Neuron (in vitro differentiated cells): ENCODE results near the gene OR8G1.

Experiments used
- H2AFZ ChIP-seq: one replicate; pipeline ENCODE4 v1.6.1; 2013; ENCODE audit warnings: low read depth, mild to moderate bottlenecking, inconsistent platforms, low read length, moderate library complexity
- H3K27me3 ChIP-seq: one replicate; pipeline ENCODE4 v1.6.1; 2013; ENCODE audit warnings: low read length; ENCODE audit not compliant: insufficient read depth
- H3K36me3 ChIP-seq: one replicate; pipeline ENCODE4 v1.6.1; 2013; ENCODE audit warnings: low read length; ENCODE audit not compliant: insufficient read depth
- H3K4me1 ChIP-seq: one replicate; pipeline ENCODE4 v1.6.1; 2013; ENCODE audit warnings: low read length; ENCODE audit not compliant: insufficient read depth
- H3K4me3 ChIP-seq: 2 replicates; pipeline ENCODE4 v1.5.1; 2013; ENCODE audit warnings: mild to moderate bottlenecking, low read length, moderate library complexity
- H3K9me3 ChIP-seq: one replicate; pipeline ENCODE4 v1.6.1; 2013; ENCODE audit warnings: low read length

Gene OR8G1, protein sequence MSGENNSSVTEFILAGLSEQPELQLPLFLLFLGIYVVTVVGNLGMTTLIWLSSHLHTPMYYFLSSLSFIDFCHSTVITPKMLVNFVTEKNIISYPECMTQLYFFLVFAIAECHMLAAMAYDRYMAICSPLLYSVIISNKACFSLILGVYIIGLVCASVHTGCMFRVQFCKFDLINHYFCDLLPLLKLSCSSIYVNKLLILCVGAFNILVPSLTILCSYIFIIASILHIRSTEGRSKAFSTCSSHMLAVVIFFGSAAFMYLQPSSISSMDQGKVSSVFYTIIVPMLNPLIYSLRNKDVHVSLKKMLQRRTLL

GRCh38 chr11:124240621-124241397 lies at the start of gene OR8G1:
TSS of gene OR8G1 (plus strand) at chr11:124241095. CDS start at chr11:124249676, 8,581 bp downstream.
- Histone ChIP-seq H3K27me3 (no peaks in the 10 kb centered on the region), H3K9me3 (no peaks in the 10 kb centered on the region), H3K4me1 (no peaks in the 10 kb centered on the region), H3K4me3 (no peak within 1 kb of the TSS), H3K36me3 (no peaks in the 10 kb centered on the region), H2AFZ (no peak within 1 kb of the TSS)

GRCh38 chr11:124193221-124194010 lies 47.5 kb upstream of the OR8G1 start:
- no peaks in the 10 kb centered on the region for H3K9me3 ChIP-seq
- H3K36me3 ChIP-seq, result no peaks in the 10 kb centered on the region
- H2AFZ ChIP-seq, result no peak overlapping the region
- H3K4me3 ChIP-seq, result no peak overlapping the region
- no peaks in the 10 kb centered on the region for H3K27me3 ChIP-seq
- no peaks in the 10 kb centered on the region for H3K4me1 ChIP-seq

- Histone ChIP-seq H3K4me1 (no peaks in the 10 kb centered on the region), H3K36me3 (no peaks in the 10 kb centered on the region), H3K9me3 (peaks cover 3% of the 10 kb centered on the region), H3K4me3 (no peak overlapping the region), H3K27me3 (no peaks in the 10 kb centered on the region), H2AFZ (no peak overlapping the region)
These were observed 46.4 kb upstream of the OR8G1 start for GRCh38 chr11:124194293-124195188.

DNA sequence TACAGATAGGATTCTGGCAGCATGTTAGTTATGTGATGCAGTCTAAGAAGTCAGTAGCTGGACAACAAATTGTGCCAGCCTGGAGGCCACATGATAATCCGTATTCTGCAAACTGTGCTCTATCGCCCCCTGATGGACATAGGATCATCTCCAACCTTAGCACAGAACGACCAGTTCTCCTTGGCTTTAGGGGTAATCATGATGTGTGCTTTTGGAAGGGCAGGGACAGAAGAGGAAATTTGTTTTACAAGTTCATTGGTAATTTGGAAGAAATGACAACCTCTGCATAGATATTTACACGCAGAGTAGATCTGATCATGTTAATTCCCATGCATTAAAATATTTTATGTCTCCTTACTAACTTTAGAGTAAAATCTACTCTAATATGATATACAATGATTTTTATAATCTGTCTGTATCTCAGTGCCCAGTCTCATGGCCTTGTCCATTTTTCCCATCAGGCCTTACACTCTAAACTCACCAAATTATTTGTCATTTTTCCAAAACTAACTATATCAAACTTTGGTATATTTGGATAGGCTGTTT lies 45.6 kb upstream of the OR8G1 start:
- Histone ChIP-seq H3K4me3 (no peak overlapping the region), H3K36me3 (no peaks in the 10 kb centered on the region)

DNA sequence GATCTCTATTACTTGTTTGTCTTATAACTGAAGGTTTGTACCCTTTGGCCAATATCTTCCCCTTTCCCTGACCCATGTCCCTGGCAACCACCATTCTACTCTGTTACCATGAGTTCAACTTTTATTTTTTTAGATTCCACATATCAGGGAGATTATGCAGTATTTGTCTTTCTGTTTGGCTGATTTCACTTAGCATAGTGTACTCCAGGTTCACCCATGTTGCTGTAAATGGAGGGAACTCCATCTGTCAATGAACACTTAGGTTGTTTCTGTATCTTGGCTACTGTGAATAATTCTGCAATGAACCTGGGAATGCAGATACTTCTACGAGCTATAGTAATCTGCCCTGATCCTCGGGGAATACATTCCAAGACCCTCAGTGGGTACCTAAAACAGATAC lies 42.9 kb upstream of the OR8G1 start:
- no peaks in the 10 kb centered on the region for H3K4me1 ChIP-seq
- no peak overlapping the region for H3K4me3 ChIP-seq
- no peak overlapping the region for H2AFZ ChIP-seq
- H3K9me3 ChIP-seq, result peaks cover 3% of the 10 kb centered on the region
- no peaks in the 10 kb centered on the region for H3K36me3 ChIP-seq
- H3K27me3 ChIP-seq, result no peaks in the 10 kb centered on the region

More for the DNA sequence above, 45.6 kb upstream of the OR8G1 start:
- no peak overlapping the region for H2AFZ ChIP-seq
- H3K9me3 ChIP-seq, result peaks cover 3% of the 10 kb centered on the region
- H3K4me1 ChIP-seq, result no peaks in the 10 kb centered on the region
- no peaks in the 10 kb centered on the region for H3K27me3 ChIP-seq

- H3K27me3 ChIP-seq, result peaks cover 2% of the 10 kb centered on the region
- no peaks in the 10 kb centered on the region for H3K4me1 ChIP-seq
- peaks cover 3% of the 10 kb centered on the region for H3K9me3 ChIP-seq
- H2AFZ ChIP-seq, result no peak overlapping the region
- no peaks in the 10 kb centered on the region for H3K36me3 ChIP-seq
- H3K4me3 ChIP-seq, result no peak overlapping the region
These were observed 42.0 kb upstream of the OR8G1 start for GRCh38 chr11:124198897-124199296.

DNA sequence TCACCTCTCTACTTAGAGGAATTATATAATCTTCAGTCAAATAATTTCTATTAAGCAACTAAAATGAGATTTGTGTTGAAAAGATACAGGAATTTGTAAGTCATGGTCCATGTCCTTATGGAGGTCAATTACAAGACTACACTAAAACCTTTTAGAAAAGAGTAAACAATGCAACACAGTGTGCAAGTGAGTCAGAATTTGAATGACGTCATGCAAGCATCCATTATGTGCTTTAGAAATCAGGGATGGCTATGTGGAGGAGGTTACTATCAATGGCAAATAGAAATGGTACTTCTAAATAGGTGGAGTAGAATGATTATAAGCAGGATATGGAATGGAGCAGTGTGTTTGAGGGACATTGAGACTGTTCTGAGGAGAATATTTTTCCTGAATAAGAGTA lies 41.2 kb upstream of the OR8G1 start:
- Histone ChIP-seq H3K9me3 (peaks cover 3% of the 10 kb centered on the region), H3K27me3 (peaks cover 7% of the 10 kb centered on the region), H3K36me3 (no peaks in the 10 kb centered on the region), H2AFZ (no peak overlapping the region), H3K4me1 (no peaks in the 10 kb centered on the region), H3K4me3 (no peak overlapping the region)

GRCh38 chr11:124200671-124201070 lies 40.2 kb upstream of the OR8G1 start:
- Histone ChIP-seq H2AFZ (no peak overlapping the region), H3K4me1 (no peaks in the 10 kb centered on the region), H3K4me3 (no peak overlapping the region), H3K27me3 (peaks cover 7% of the 10 kb centered on the region), H3K36me3 (no peaks in the 10 kb centered on the region), H3K9me3 (peaks cover 3% of the 10 kb centered on the region)

- peaks cover 3% of the 10 kb centered on the region for H3K9me3 ChIP-seq
- H3K4me3 ChIP-seq, result no peak overlapping the region
- H3K27me3 ChIP-seq, result peaks cover 7% of the 10 kb centered on the region
- H3K4me1 ChIP-seq, result no peaks in the 10 kb centered on the region
- H2AFZ ChIP-seq, result no peak overlapping the region
- no peaks in the 10 kb centered on the region for H3K36me3 ChIP-seq
These were observed 37.9 kb upstream of the OR8G1 start for GRCh38 chr11:124202951-124203350.

GRCh38 chr11:124204008-124204407 lies 36.9 kb upstream of the OR8G1 start:
- Histone ChIP-seq H2AFZ (no peak overlapping the region), H3K4me1 (no peaks in the 10 kb centered on the region), H3K36me3 (no peaks in the 10 kb centered on the region), H3K27me3 (peaks cover 7% of the 10 kb centered on the region), H3K4me3 (no peak overlapping the region), H3K9me3 (no peaks in the 10 kb centered on the region)

DNA sequence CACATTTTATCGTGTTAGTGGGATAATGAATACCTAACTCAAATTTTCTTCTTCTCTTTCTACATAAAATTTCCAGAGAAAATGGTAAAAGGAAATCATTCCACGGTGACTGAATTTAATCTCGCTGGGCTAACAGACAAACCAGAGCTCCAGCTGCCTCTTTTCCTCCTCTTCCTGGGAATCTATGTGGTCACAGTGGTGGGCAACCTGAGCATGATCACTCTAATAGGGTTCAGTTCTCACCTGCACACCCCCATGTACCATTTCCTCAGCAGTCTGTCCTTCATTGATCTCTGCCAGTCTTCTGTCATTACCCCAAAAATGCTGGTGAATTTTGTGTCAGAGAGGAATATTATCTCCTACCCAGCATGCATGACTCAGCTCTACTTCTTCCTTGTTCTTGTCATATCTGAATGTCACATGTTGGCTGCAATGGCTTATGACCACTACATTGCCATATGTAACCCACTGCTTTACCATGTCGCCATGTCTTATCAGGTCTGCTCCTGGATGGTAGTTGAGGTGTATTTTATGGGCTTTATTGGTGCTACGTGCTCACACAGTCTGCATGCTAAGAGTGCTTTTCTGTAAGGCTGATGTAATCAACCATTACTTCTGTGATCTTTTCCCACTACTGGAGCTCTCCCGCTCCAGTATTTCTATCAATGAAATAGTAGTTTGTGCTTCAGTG lies 33.6 kb upstream of the OR8G1 start:
- H3K27me3 ChIP-seq, result peaks cover 7% of the 10 kb centered on the region
- H3K4me1 ChIP-seq, result no peaks in the 10 kb centered on the region
- H3K4me3 ChIP-seq, result no peak overlapping the region
- H3K36me3 ChIP-seq, result no peaks in the 10 kb centered on the region
- H3K9me3 ChIP-seq, result no peaks in the 10 kb centered on the region
- no peak overlapping the region for H2AFZ ChIP-seq
